Nephron progenitor cell (in vitro differentiated cells): ENCODE measurements around the gene VSIR.

Experiments used
- DNase-seq: peaks from one replicate; pipeline ENCODE4 v3.0.0; 2021
- H3K27ac Mint-ChIP-seq: 2 replicates; pipeline ENCODE4 v1.8.0; 2021; ENCODE audit warnings: mild to moderate bottlenecking, moderate library complexity, mixed read lengths
- H3K27me3 Mint-ChIP-seq: 2 replicates; pipeline ENCODE4 v1.8.0; 2021; ENCODE audit warnings: mild to moderate bottlenecking, low read depth, mixed read lengths; ENCODE audit not compliant: poor library complexity
- H3K36me3 Mint-ChIP-seq: 2 replicates; pipeline ENCODE4 v1.8.0; 2021; ENCODE audit warnings: low read depth, mixed read lengths
- H3K4me1 Mint-ChIP-seq: 2 replicates; pipeline ENCODE4 v1.8.0; 2021; ENCODE audit warnings: mixed read lengths
- H3K4me3 Mint-ChIP-seq: 2 replicates; pipeline ENCODE4 v1.8.0; 2021; ENCODE audit warnings: mild to moderate bottlenecking, moderate library complexity, mixed read lengths
- H3K9me3 Mint-ChIP-seq: 2 replicates; pipeline ENCODE4 v1.8.0; 2021; ENCODE audit warnings: mild to moderate bottlenecking, moderate library complexity, mixed read lengths
- TF ChIP-seq, protein P1 (sequence below): fragments of 200-600 bp; sonication (generic); IDR thresholded peaks from 2 replicates; pipeline ENCODE4 v1.5.0; 2021; ENCODE audit warnings: antibody characterized with exemption

VSIR gene

DNA sequence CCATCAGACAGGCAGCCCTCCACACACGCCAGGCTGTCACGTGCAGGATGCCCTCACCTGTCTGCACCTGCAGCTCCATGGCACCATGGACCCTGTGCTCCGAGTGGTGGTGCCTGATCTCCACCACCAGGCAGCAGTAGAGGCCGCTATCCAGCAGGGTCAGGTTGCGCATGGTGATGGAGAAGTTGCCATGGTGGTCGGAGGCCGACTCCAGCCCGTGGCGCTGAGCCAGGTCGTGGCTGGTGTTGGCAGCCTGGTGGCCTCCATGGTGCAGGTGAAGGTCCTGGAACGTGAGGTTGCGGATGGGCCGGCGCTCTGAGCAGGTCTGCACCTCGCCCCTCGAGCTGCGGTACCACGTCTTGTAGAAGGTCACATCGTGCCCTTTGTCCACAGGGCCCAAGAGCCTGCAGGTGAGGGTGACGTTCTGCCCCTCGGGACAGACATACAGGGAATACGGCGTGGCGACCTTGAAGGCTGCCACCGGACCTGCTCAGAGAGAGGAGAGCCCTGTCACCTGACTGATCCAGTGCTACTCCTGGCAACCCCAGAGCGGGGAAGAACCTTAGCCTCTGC is 11.7 kb downstream of the VSIR start:
- Mint-ChIP-seq H3K4me3 (no peak overlapping the region), H3K27me3 (peaks cover 13% of the 10 kb centered on the region), H3K4me1 (peaks cover 29% of the 10 kb centered on the region), H3K36me3 (no peaks in the 10 kb centered on the region), H3K27ac (no peak overlapping the region), H3K9me3 (no peaks in the 10 kb centered on the region)
- DNase-seq, result no peak
- TF ChIP-seq, protein P1, sequence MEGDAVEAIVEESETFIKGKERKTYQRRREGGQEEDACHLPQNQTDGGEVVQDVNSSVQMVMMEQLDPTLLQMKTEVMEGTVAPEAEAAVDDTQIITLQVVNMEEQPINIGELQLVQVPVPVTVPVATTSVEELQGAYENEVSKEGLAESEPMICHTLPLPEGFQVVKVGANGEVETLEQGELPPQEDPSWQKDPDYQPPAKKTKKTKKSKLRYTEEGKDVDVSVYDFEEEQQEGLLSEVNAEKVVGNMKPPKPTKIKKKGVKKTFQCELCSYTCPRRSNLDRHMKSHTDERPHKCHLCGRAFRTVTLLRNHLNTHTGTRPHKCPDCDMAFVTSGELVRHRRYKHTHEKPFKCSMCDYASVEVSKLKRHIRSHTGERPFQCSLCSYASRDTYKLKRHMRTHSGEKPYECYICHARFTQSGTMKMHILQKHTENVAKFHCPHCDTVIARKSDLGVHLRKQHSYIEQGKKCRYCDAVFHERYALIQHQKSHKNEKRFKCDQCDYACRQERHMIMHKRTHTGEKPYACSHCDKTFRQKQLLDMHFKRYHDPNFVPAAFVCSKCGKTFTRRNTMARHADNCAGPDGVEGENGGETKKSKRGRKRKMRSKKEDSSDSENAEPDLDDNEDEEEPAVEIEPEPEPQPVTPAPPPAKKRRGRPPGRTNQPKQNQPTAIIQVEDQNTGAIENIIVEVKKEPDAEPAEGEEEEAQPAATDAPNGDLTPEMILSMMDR, result no peak

DNA sequence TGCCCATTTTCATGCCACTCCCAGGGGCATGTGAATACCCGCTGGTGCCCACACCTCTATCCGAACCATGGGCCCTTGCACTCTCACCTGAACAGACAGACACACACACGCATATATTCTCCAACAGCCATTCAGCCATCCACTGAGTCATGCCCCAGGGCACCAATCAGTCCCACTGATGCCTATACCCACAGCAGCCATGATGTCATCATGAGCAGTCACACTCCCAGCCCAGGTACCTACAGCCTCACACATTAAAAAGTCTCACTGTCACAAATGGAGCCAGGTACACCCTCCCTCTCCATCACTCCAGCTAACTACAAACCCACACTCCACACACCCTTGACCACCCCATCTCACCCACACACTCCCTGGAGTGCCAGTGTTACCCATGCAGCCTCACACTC is 12.2 kb downstream of the VSIR start:
- Mint-ChIP-seq H3K36me3 (no peaks in the 10 kb centered on the region), H3K4me1 (peaks cover 31% of the 10 kb centered on the region), H3K27me3 (peaks cover 13% of the 10 kb centered on the region), H3K4me3 (no peak overlapping the region), H3K27ac (no peak overlapping the region), H3K9me3 (no peaks in the 10 kb centered on the region)
- TF ChIP-seq, protein P1, result no peak
- DNase-seq, result no peak

DNA sequence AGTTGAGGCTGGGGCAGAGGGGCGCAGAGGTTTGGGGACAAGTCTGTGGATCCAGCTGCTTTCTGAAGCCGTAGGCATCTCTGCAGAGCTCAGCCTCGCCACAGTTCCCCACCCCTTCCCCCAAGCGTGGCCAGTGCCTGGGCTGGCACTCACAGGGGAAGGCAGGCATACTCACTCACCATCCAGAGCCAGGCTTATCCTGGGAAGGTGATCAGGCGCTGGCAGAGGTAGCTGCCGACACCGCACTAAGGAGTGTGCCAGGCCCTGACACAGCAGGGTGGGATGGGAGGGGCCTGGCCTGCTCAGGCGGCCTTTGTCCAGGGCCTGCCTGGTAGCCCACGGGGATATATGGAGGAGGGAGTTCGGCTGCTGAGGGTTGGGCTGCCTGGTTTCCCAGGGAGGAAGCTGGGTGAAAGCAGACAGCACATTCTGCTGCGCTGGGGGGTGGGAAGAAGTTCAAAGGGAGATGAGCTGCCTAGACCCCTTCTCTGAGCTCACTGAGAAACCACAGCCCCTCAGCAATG is 15.9 kb downstream of the VSIR start:
- H3K4me3 Mint-ChIP-seq, result no peak overlapping the region
- H3K27ac Mint-ChIP-seq, result no peak overlapping the region
- DNase-seq, result no peak
- TF ChIP-seq, protein P1, result no peak
- H3K4me1 Mint-ChIP-seq, result peaks cover 56% of the 10 kb centered on the region
- H3K27me3 Mint-ChIP-seq, result peaks cover 10% of the 10 kb centered on the region
- no peaks in the 10 kb centered on the region for H3K9me3 Mint-ChIP-seq
- H3K36me3 Mint-ChIP-seq, result no peaks in the 10 kb centered on the region

DNA sequence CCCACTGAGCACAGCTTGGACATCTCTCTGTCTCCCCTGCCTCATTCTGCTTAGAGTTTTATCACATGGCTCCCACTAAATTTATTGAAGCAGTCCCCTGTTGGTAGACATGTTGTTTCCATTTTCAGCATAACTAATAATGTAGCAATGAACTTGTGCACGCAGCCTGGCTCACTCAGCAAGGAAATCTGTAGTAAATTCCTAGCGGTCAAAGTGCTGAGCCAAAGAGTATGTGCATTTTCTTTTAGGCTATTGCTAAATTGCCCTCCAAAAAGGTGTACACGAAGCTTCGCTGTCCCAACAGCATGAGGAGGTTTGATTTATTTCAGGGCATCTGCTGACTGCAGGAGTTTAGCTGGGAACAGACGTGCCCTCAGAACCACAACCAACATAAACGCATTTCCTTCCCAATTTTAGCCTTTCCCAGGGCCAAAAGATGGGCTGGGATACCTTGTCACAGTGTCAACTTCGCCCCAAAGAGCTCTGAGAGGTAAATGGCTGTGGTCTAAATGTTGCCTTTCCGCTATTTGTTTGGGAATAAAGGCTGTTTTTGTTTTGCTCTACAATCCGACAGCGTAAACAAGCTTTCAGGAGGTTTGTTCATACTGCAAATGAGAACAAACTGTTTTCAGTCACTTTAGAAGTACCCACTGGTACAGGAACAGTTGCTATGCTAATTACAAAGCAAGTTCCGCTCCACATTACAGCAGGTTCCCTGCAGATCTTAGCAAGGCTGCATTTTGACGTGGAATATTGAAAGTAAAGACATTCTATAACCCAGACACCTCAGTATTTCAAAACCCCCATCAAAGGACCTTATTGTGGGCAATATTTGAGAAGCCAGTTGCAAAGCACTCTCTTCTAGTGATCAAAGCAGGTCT is 16.8 kb downstream of the VSIR start:
- no peak for DNase-seq
- TF ChIP-seq, protein P1, result no peak
- Mint-ChIP-seq H3K9me3 (no peaks in the 10 kb centered on the region), H3K27me3 (peaks cover 10% of the 10 kb centered on the region), H3K27ac (peak overlapping the region; percentile 15), H3K4me1 (peaks cover 65% of the 10 kb centered on the region), H3K36me3 (no peaks in the 10 kb centered on the region), H3K4me3 (no peak overlapping the region)

DNA sequence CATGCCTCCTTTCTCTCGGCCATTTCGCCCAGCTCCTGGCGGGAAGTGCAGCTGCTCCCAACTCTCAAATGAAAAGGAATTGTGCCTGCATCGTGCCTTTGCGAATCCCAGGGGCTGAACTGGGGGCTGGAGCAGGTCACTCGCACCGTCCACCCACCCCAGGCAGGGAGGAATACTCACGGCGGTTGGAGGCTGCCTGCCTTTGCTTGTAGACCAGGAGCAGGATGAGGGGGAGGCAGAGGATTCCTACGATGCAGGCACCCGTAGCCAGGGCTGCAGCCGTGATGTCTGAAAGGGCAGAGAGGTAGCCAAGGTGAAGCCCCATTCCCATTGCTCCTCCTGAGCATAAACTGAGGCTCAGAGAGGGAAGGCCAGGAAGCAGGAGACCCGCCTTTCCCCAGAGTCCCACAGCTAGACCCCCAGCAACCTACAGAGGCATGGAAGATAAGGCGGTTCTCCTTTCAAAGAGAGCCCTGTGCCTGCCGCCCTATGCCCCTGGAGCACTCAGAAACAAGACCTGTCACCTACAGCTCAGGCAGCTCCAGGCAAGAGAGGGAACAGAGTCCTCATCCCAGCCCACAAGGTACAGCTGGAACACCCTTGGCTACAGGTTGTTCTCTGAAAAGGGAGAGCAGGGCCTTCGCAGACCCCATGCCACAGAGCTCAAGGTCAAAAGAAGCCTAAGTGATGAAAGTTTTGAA is 18.0 kb downstream of the VSIR start:
- Mint-ChIP-seq H3K27ac (no peak overlapping the region), H3K9me3 (no peaks in the 10 kb centered on the region), H3K36me3 (no peaks in the 10 kb centered on the region), H3K27me3 (peaks cover 7% of the 10 kb centered on the region), H3K4me1 (peaks cover 73% of the 10 kb centered on the region), H3K4me3 (no peak overlapping the region)
- peak; percentile 41 for DNase-seq
- TF ChIP-seq, protein P1, result no peak
